AG10803 (cell line): ENCODE measurements around the gene OTOGL.
A peak's percentile ranks its signal among the peaks of the same experiment; 100 is the strongest.

ENCODE experiments used
- DNase-seq: peaks from one replicate; pipeline ENCODE4 v3.0.0; 2010; ENCODE audit warnings: low read depth
- H3K4me3 ChIP-seq: 2 replicates; pipeline ENCODE4 v1.5.1; 2011; ENCODE audit warnings: mild to moderate bottlenecking, low read length, control low read depth
- CTCF ChIP-seq: conservative IDR thresholded peaks from 2 replicates; pipeline ENCODE4 v1.5.1; 2011; ENCODE audit warnings: mild to moderate bottlenecking, low read length, control low read depth, inconsistent platforms

The OTOGL gene

GRCh38 chr12:80257920-80258319 is 158.6 kb downstream of the OTOGL start:
- TF ChIP-seq CTCF, result no peak
- DNase-seq, result no peak
- H3K4me3 ChIP-seq, result no peak overlapping the region

DNA sequence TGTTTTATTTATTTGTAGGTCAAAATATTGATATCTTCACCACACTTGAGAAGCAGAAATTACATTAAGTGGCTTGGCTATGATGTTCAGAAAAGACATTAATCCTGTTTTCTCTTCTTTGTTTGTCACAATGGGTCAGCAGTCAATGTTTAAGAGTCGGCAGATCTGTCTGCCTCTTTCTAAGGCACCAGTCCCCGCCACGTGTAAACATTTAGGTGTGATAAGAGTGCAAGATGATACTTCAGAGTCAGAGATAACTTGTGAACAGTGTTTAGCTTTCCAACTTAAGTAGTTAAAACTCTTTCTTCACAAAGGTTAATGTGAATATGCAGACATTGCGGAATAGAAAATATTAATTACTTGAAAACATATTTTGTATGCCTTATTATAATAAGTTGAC is 160.9 kb downstream of the OTOGL start:
- TF ChIP-seq CTCF, result no peak
- no peak for DNase-seq
- H3K4me3 ChIP-seq, result no peak overlapping the region

GRCh38 chr12:80261403-80261802 is 162.1 kb downstream of the OTOGL start:
- no peak for TF ChIP-seq CTCF
- DNase-seq, result no peak
- no peak overlapping the region for H3K4me3 ChIP-seq

GRCh38 chr12:80262346-80262745 is 163.0 kb downstream of the OTOGL start:
- H3K4me3 ChIP-seq, result no peak overlapping the region
- no peak for TF ChIP-seq CTCF
- DNase-seq, result peak; percentile 44

- no peak overlapping the region for H3K4me3 ChIP-seq
- DNase-seq, result peak; percentile 59
- no peak for TF ChIP-seq CTCF
Observed at GRCh38 chr12:80262771-80263170, 163.4 kb downstream of the OTOGL start.

GRCh38 chr12:80264386-80264785 is 165.0 kb downstream of the OTOGL start:
- H3K4me3 ChIP-seq, result no peak overlapping the region
- TF ChIP-seq CTCF, result no peak
- peak; percentile 55 for DNase-seq

DNA sequence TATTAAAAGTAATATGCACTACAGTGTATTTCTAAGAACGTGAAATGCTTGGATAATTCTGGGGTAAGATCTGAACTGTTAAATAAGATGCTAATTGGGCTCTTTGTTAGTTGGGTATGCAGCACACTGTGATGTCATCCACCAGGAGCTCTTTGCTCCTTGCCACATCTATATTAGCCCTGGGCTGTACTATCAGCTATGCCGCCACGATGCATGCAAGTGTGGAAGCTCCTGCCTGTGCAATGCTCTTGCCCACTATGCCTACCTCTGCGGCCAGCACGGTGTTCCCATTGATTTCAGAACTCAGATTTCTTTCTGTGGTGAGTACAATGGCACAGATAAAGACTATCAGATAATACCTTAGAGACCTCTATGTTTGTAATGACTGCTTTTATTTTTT is 165.6 kb downstream of the OTOGL start:
- DNase-seq, result no peak
- no peak overlapping the region for H3K4me3 ChIP-seq
- TF ChIP-seq CTCF, result no peak
